AG08395 (cell line): ENCODE measurements around the gene ASCC1.
"Not testable (repeated sequence)": the region's sequence is repeated elsewhere in the genome, so short reads cannot be mapped to it uniquely, and the experiment has no call there.

ENCODE experiments used
- DNase-seq: peaks from one replicate; pipeline ENCODE4 v3.0.0; 2012; ENCODE audit warnings: mixed read lengths, low spot score

The ASCC1 gene

DNA sequence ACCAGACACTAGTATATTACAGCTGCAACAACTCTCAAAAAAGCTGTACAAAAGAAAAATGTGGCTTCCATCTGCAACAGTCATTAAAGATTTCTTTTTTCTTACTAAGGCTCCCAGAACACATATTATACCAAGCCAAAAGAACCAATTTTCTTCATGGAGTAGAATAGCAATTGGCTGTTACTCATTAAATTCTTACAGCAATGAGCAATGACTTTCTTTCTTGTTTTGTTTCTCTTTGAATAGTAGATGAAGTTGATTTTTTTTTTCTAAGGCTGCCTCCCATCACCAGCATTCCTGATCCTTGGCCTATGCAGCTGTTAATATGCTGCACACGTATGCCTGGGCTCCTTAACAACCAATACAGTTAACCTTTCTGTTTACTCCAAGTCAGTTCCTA lies 91.1 kb downstream of the ASCC1 start:
- peak; percentile 47 for DNase-seq

DNA sequence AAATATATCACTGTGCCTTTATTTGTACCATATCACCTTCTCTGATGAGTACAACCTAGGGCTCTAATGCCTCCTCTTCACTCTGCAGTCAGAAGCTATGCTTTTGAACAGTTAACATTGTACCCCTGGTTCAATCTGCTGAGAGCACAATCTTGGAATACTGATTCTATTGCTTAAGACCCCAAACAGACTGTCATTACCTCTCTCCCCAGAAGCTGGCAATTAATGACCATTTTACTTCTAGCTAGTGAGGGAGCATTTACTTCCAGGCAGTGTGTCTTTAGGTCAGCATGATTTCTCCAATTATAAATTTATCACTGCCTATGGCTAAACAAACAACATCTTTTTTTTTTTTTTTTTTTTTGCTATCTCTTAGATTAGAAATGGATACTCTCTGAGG lies 91.7 kb downstream of the ASCC1 start:
- DNase-seq: no peak

- no peak for DNase-seq
Observed at GRCh38 chr10:72123616-72124015, 92.5 kb downstream of the ASCC1 start.

DNA sequence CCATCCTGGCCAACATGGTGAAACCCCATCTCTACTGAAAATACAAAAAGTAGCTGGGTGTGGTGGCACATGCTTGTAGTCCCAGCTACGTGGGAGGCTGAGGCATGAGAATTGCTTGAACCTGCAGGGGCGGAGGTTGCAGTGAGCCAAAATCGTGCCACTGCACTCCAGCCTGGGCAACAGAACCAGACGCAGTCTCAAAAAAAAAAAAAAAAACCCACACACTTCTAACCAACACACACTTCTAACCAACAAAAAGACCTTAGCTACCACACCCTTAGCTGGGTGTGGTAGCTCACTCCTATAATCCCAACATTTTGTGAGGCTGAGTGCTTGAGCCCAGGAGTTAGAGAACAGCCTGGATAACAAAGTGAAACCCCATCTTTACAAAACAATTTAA lies 93.9 kb downstream of the ASCC1 start:
- no peak for DNase-seq

- DNase-seq: no peak
Observed at GRCh38 chr10:72121389-72121788, 94.7 kb downstream of the ASCC1 start.

DNA sequence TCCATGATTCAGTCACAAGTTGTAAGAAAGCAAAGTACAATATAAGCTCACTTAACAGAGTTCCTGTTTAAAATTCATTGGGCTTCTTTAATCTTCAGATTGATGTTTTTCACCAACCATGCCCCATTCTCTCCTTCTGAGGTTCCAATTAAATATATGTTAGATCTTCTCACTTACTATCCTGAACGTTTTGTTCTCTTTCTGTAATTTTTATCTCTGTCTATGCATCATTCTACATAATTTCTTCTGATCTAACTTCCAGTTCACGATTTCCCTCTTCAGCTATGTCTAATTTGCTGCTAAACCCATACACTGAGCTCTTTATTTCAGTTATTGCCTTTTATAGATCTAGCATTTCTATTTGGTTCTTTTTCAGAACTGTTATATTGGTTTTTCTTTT lies 99.7 kb downstream of the ASCC1 start:
- DNase-seq: no peak

GRCh38 chr10:72114706-72115450 lies 101.2 kb downstream of the ASCC1 start:
- no peak for DNase-seq

GRCh38 chr10:72110673-72111401 lies 105.2 kb downstream of the ASCC1 start:
- DNase-seq: no peak

- DNase-seq: no peak
Observed at GRCh38 chr10:72109636-72110157, 106.4 kb downstream of the ASCC1 start.

DNA sequence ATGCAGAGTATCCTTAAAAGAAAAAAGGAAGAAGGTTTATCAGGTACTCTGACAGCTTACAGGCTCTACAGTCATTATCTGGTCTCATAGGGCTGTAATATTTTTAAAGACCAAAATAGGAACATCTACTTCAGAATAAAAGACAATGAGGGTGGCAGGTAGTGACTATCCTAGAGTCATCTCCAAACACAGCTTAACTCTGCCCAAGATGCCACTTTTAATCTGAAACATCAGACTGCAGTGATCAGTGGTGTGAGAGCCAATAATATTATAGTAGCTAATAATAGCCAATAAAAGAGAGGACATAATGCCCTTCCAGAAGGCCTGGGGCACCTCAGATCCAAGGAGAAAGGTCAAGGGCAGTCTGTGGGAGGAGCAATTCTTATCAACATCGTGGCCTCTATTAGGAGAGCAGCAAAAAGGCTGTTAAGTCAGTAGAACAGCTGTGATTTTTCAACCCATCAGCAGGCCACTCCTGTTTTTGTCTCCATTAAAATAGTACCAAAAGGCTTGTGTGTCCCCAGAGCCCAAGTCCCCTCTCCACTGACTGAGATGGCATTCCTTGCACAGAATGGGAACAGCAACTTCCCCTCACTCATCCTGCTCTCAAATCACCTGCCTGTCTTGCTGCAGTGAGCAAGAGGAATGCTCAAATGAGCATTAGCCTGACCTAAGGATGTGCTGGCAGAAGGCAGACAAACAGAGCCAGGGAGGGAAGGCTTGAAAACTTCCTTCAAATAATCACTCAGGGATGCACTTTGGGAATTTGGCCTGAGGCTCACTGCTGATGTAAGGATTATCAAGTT lies 107.0 kb downstream of the ASCC1 start:
- DNase-seq: no peak

DNA sequence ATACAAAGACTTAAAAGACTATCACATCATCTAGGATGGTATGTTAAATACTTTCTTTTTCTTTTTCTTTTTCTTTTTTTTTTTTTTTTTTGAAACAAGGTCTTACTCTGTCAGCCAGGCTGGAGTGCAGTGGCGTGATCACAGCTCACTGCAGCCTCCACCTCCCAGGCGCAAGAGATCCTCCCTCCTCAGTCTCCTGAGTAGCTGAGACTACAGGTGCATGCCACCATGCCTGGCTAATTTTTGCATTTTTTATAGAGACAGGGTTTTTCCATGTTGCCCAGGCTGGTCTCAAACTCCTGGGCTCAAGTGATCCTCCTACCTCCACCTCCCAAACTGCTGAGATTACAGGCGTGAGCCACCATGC lies 108.1 kb downstream of the ASCC1 start:
- not testable (repeated sequence) for DNase-seq

GRCh38 chr10:72107325-72108003 lies 108.6 kb downstream of the ASCC1 start:
- DNase-seq: no peak

- no peak for DNase-seq
Observed at GRCh38 chr10:72106896-72107295, 109.2 kb downstream of the ASCC1 start.

DNA sequence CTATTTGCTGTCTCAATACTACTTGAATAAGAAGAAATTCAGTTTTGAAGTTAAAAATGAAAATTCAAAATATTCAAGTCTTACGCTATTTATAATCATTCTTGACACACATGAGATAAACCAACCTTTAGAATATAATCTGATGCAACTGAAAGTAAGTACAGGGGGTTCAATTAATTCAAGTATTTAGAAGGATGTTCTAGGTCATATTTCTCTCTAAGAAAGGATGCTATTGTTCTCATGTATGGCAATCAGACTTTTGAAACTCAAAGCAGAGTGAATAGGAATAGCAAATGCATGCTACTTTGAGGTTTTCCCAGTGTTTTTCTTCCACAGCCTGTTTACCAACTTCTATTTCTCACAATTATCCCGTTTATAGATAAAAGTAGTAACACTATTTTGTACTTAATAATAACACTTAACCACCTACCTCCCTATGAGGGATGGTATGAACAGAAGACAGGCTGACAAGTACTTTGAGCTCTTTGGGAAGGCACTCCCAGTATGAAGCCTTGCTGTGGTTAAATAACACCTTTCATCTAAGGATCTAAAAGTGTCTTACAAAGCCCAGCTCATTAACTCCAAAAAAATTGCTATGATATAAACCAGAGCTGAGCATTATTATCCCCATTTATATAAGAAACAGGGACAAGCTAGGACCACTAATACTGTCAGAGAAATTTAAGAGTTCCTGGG lies 109.8 kb downstream of the ASCC1 start:
- no peak for DNase-seq

GRCh38 chr10:72105710-72106109 lies 110.4 kb downstream of the ASCC1 start:
- DNase-seq: no peak

DNA sequence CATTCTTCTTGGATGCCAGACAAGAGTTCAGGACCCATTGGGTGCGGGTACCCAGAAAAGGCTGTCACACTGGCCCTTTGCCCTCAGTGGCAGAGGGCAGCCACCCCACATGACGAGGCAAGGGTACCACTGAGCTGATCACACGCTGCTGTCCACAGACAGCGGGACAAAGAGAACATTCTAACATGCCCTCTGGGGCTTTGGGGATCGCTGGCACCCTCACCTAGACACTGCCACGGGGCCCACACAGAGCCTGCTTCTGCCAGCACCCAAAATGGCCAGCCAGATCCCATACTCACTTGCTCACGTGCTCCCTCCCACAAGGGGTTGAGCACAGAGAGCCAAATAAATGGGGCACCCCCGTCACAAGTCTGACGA lies 111.0 kb downstream of the ASCC1 start:
- no peak for DNase-seq

DNA sequence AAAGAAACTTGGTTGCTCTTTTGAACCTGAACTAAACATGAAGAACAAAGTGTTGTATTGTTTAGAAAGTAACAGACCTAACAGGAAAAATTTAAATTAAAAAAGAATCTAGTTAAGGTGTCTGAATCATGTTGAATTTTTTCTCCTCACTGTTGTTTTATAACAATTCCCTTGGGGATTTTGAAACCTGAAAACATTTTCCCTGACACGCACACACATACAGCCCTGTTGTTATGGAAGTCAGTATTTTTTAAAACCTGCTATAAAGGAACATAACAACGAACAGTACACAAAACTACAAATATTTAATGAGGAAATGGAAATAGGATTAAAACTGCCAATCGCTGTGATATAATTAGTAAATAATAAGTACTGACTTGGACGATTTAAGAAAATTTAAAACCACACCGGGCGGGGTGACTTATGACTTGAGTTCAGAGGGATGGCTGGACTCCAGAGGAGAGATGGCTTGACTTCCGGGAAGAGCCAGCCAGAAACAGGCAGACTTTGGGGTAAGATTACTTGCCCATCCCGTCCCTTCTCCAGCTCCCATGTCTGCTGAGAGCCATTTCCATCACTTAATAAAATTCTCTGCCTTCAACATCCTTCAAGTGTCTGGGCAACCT lies 111.5 kb downstream of the ASCC1 start:
- DNase-seq: no peak

DNA sequence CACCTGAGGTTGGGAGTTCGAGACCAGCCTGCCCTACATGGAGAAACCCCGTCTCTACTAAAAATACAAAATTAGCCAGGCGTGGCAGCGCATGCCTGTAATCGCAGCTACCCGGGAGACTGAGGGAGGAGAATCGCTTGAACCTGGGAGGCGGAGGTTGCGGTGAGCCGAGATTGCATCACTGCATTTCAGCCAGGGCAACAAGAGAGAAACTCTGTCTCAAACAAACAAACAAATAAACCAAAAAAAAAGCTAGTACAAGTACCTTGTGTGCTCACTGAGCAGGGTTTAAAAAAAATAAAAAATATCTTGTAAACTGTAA lies 116.5 kb downstream of the ASCC1 start:
- DNase-seq: no peak

- no peak for DNase-seq
Observed at GRCh38 chr10:72098836-72099599, 117.1 kb downstream of the ASCC1 start.

GRCh38 chr10:72098301-72098835 lies 117.7 kb downstream of the ASCC1 start:
- DNase-seq: no peak
